HG02973 (cell line): ENCODE data around the gene ATOH8.
"Not testable (repeated sequence)": the region's sequence is repeated elsewhere in the genome, so short reads cannot be mapped to it uniquely, and the experiment has no call there.

Experiments used
- ATAC-seq: cut with Tn5 transposase; IDR thresholded peaks from one replicate; pipeline ENCODE4 v1.9.1; 2021; ENCODE audit warnings: moderate library complexity; ENCODE audit not compliant: unreplicated experiment

The ATOH8 gene, protein sequence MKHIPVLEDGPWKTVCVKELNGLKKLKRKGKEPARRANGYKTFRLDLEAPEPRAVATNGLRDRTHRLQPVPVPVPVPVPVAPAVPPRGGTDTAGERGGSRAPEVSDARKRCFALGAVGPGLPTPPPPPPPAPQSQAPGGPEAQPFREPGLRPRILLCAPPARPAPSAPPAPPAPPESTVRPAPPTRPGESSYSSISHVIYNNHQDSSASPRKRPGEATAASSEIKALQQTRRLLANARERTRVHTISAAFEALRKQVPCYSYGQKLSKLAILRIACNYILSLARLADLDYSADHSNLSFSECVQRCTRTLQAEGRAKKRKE

DNA sequence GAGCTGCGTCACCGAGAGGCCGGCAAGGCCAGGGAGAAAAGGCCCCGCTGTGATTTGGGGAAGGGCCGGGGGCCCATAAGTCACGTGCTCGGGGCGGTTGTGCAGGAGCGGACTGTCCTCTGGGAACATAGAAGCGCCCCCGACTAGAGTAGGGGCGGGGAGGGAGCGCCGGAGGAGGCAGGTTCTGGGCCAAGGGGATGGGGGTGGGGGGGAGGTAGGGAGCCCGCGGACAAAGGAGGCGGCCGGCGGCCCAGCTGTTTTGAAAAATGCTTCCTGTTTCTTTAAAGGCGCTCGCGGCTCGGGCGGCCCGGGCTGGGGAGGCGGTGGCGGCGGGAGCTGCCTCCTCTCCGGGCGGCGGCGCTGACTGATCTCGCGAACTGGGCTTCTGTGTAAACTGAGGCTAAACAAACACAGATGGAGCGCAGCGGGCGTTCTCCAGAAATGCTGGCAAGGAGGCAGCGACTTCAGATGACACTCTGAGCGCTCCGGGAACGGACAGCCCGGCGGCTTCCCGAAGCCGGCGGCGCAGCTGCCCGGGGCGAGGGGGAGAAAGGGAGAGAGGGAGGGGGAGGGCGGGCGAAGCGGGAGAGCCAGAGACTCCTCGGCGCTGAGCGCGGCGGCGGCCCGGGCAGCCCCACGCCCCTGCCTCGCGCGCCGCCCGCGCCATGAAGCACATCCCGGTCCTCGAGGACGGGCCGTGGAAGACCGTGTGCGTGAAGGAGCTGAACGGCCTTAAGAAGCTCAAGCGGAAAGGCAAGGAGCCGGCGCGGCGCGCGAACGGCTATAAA, at the start of gene ATOH8:
ATOH8 (plus strand) TSS at position 467 of the 788 bp plus-strand sequence; CDS start at position 666, 199 bp downstream.
- no peak for ATAC-seq

DNA sequence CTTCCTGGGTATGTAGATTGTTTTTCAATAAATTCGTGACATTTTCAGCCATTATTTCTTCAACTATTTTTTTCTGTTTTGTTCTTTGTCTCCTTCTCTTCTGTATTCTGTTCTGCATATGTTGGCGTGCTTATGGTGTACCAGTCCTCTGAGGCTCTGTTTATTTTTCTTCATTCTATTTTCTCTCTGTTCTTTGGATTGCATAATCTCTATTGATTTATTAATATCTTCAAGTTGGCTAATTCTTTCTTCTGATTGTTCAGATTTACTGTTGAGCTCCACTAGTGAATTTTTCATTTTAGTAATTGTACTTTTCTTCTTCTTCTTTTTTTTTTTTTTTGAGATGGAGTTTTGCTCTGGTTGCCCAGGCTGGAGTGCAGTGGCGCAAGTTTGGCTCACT, 49.8 kb upstream of the ATOH8 start:
- ATAC-seq, result no peak

DNA sequence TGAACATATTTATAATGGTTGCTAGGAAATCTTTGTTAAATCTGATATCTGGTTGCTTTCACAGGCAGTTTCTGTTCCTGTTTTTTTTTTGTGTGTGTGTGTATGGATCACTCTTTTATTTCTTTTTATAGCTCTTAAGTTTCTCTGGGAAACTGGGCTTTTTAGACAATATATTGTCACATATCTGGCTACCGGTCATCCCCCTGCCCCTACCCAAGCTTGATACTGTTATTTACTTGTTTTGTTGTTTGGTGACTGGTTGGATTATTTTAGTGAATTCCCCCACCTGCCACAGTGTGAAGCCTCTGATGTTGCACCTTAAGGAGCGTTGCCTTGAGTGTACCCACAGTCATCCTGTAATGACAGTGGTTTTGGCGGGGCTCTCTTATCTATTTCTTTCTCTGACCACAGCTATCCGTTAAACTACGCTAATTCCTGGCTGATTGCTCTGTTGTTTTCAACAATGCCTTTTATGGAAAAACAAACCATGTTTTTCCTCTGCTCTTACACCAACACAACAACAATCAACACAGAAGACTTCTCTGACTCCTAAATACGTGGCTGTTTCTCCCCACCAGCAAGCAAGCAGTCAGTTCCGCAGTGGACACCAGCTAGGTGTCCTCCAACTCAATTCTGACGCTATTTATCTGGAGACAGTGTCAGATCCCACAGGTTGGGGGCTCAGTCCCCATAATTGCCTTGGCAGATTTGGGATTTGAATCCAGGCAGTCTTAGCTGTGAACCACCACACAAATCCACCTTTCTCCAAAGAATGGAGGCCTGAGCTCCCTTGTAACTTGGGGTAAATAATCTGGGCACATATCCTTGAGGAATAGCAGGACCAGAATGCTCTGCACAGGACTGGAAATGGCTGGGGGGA, 48.8 kb upstream of the ATOH8 start:
- peak; percentile 60 for ATAC-seq

DNA sequence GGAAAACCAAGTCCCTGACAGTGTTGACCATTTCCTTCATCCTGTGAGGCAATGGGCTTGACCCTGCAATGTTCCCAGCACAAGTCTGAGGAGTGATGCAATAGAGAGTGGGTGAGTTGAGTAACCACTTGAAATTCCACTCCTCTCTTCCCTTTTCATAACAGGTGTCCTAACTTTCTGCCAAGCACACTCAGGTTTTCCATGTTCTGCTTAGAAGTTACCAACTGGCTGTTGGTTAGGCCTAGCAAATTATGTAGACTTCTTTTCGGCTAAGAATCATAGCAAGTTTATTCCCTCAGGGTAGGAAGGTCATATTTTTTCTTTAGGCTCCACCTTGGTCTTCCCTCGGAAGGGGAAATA, 48.1 kb upstream of the ATOH8 start:
- ATAC-seq, result no peak

DNA sequence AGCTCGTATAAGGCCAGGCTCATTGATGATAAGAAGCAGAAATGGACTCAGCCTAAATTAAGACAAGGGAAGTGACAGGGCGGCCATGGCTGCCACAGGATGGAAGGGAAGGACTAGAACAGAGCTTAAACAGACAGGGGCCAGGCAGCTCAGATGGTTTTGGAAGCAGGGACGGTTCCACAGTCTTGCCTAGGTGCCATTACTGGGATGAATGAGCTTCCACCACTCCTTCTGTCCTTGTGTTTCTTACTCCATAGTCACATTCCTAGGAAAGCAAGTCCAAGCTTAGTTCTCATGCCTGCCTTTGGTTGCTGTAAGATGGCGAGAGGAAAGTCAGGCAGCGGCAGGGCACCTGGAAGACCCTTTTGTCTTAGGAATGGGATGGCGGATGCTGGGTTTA, 47.7 kb upstream of the ATOH8 start:
- ATAC-seq, result no peak

DNA sequence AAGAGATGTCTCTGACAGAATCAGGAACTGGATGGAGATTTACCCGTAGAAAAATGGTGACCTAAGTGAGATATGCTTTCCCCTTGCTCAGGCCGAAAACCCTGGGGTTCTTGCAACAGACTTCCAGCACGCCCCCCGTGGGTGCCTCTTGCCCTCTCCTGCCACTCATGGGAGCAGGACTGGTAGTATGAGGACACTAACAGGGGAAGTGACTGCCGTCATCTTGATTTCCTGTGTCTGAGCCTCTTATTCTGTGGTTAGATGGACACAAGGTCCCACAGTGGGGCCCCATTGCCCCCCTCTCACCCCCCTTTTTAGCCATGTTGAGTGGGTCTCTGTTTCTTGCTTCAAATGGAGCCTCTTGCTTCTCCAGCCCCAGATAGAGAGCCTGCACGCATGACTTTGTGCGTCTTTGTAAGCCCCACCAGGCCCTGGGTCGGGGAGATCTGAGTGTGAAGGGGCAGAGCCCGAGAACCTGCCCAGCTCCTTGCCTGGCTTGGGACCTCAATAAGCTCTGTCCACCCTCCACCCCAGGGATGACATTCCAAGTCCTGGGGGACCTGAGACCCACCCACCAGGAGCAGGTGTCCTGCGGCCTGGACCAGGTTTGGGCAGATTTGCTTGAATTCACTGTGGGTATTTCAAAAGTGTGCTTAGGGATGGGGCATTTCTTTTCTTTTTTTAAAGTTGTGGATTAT, 47.0 kb upstream of the ATOH8 start:
- no peak for ATAC-seq

DNA sequence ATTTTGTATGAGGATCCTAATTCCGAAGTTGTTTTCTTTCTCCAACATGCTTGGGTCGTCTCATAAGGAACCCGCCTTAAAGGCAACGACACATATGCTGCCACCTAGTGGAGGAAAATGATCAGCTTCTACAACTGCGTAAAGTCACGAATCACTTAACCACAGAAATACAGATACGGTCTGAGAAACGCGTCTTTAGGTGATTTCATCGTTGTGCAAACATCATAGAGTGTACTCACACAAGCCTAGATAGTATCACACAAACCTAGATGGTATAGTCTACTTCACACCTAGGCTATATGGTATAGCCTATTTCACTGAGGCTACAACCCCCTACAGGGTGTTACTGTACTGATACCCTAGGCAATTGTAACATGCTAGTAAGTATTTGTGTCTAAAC, 46.5 kb upstream of the ATOH8 start:
- ATAC-seq, result peak; percentile 52

DNA sequence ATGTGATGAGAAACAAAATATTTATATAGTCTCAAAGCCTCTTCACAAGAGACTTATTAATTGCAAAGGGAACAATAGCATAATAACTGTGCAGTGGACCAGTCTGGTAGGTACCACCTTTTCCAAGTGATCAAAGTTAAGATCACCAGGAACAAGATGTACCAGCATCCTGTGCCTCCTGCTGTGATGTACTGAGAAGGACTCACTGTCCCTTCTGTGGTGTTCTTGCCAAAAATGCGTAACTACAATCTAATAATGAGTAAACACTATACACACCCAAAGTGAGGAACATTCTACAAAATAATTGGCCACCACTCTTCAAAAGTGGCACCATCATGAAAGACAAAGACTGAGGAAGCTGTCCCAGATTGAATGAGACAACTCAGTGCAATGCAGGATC, 45.1 kb upstream of the ATOH8 start:
- ATAC-seq, result no peak

DNA sequence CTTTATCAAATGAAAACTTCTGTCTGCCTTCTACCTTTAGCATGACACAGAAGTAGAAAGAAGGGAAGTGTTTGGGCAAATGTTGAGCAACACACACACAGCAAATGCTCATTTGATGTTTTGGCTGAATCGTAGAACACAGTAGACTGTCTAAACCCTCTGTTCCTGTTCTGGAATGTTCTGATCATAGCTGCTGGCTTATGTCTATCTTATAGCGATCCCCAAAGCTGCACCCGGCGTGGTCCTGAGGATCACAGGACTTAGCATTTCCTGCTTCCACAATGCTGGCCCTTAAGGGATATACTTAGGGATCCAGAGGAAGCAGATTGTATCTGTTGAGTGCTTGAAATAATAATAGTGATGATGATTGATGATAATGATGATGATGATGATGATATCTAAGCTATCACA, 44.4 kb upstream of the ATOH8 start:
- no peak for ATAC-seq

DNA sequence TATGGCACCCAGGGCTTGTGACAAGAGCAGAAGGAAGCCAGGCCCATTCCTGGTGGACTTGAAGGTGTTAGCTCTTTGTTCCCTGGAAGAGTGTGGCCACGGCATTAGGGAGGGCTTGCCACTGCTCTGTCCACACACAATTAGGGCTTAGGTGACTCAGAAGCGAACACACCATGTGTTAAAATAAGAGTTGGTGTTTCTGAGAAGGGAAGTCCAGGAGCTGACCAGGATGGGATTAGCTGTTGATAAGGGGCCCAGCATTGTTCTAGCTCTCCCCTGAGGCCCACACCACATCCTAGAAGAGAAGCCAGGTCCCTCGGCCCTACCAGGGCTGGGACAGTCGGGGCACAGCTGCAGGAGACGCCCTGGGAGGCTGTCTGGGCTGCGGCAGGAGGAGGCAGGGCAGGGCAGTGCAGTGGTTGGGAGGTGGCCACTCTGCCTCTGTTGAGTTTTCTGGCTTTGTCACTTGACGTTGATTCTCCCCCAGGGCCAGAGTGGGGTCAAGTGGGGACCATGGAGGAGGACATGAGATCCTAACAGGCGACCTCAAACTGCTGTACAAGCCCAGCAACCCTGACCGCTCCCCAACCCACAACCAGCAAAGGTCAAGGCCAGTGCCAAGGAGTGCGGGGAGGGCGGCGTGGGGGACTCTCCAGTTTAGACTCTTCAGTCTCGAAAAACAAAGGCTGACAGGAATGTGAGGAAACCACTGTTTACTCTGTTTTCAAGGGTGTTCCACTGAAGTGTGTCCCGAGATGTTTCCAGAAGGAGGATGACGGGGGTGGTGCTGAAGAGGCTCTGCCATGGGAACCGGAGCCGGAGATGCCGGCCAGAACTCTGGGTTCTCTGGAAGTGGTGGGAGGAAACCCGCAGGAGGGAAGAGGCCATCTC, 42.9 kb upstream of the ATOH8 start:
- no peak for ATAC-seq

DNA sequence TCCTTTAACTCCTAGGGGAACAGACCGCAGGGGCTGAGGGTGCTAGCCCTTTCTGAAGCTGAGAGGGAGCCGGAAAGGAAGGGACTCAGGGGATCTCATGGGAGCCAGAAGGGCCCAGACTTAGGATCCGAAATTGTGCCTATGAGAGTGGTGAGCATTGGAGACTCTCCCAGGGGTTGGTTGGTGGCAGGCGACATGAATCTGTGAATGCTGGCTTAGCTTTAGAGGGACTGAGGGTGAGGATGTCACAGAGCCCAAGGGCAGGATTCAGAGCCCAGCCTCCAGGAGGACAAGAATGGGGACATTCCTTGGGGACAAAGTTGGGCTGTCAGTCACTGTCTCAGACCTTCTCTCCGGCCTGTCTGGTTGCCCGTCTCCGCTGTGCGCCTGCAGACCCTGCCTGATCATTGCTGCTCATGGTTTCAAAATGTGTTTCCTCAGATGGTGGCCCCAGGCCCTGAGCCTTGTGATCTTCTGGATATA, 42.2 kb upstream of the ATOH8 start:
- ATAC-seq, result no peak

DNA sequence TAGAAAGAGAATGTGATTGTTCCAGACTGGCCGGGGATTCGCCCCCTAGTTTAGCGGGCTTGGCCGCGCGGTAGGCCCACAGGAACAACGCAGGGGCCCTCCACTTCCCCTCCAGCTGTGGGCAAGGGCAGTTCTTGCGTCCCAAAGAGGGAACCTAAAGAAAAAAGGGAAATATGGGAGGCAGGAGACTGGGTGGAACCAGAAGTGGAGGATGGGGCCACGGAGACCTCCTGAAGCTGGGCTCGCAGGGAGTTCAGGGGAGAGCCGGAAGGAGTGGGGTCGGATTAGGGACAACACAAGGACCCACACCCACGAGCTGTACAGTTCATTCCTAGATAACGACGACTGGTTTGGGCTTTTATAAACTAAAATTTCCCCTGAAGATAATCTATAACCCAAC, 41.5 kb upstream of the ATOH8 start:
- no peak for ATAC-seq

DNA sequence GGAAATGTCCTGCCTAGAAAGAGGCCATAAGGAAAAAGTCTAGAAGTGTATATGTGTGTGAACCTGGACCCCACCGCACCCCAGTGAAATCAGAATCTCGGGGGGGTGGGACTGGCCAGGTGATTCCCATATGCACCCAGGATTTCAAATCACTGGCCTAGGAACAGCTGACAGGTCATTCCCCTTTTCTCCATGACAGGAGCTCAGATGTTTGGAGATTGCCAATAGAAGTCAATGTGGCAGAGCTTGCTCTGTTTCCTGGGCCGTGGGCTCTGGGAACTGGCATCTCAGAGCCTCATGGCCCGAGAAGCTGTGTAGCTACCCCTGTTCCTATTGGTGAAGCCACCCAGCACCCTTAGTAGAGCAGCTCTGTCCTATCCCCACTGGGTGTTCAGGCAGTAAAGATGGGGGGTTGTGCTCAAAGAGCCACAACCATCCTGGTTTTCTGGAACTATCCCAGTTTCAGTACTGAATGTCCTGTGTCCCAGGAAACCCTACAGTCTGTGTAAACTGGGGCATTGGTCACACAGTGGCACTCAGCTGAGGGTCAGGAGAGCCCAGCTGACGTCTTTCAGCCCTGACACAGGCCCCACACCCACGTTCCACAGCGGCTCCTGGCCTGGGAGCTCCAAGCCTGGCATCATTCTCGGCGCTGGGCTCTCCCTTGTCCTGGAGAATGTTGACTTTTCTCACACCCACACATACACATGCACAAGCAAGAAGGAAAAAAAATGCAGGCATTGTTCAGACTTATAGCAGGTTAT, 40.8 kb upstream of the ATOH8 start:
- ATAC-seq, result no peak

DNA sequence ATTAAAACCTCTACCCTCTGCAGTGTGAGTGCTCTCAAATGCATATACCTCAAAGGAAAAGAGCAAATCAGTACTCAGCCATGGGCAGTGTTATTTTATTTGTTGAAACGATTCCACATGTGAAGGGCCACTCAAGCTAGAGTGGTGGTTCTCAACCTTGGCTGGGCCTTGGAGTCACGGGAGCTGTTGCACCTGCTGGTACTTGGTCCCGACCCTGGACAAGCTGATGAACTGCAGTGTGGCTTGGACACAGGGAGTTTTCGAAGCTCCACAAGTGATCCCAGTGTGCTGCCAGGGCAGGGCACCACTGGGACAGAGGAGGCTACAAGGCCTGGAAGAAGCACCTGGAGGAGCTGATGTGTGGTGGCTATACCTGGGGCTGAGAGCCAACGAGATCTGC, 40.0 kb upstream of the ATOH8 start:
- ATAC-seq, result no peak

DNA sequence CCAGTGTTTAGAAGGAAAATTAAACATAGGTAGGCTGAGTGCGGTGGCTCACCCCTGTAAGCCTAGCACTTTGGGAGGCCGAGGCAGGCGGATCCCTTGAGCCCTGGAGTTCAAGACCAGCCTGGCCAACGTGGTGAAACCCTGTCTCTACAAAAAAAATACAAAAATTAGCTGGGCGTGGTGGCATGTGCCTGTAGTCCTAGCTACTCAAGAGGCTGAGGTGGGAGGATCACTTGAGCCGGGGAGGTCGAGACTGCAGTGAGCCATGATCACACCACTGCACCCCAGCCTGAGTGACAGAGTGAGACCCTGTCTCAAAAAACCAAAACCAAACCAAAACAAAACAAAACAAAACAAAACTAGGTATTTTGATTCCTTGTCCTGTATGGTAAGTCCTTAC, 39.4 kb upstream of the ATOH8 start:
- ATAC-seq, result not testable (repeated sequence)

DNA sequence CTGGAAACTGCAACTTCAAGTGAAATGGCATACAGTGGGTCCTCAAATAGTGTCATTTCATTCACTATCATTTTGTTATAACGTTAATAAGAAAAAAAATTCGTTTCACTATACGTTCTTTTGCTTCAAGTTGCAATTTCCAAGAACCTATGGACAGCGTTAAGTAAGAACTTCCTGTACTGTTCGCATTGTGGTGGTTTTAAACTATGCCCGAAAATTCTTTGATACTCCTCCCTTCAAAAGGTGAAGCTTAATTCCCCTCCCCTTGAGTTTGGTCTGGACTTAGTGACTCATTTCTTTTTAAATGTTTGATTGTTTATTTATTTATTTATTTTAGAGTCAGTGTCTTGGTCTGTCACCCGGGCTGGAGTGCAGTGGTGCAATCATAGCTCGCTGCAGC, 39.0 kb upstream of the ATOH8 start:
- no peak for ATAC-seq

DNA sequence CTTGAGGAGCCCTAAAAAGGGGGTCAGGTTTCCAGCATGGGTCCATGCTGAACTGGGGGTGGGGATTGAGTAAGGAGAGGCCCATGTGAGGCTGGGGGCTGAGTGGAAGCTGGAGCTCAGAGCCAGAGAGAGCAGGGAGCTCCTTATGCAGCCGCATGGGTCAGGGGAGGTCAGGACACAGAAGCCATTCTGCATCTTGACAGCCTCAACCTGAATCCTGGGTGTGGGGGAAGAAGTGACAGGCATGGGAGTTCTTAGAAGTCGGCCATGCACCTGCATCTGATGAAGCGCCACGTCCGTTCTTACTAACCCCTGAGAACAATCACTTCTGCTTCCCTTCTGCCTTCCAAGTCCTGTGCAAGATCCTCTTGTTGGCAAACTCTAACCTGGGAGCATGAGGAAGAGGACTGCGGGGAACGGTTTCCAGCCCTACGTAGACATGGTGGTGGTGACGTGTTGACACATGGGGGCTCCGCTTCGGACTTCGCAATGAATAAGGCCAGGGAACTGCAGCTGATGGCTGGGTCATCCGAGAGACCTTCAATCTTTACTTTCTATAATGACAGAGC, 37.4 kb upstream of the ATOH8 start:
- no peak for ATAC-seq

DNA sequence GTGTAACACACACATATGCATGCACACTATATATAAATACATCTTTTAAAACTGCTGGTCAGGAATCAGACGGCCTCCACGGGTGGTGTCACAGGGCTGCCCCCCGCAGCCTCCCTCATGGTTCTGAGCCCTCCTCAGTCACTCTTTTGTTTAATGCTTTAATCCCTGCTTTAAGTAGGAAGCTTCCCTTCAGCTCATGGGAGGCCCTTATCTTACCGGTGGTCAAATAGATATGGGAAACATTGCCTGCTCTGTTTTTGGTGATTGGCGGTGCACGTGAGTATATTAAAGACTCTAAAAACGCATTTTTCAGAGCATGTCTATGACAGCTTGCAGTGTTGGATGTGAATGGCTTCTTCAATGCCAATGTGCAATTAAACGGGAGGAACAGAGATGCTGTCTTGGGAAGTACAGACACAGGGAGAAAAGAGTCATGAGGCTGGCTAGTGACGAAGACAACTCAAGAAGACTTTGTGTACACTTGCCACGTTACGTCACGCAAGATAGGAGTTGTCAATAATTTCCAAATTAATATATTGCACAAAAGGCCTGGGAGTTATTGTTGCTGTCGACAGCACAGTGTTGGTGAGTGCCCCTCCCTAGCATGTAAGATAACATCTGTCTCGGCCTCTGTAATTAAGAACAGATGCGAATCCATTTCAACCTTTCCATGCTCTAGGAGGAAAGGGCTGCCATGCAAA, 36.3 kb upstream of the ATOH8 start:
- ATAC-seq, result no peak
